Cardiac muscle cell (in vitro differentiated cells and primary cell): ENCODE measurements around the gene EVC2. TPM values are rescaled to one million over a fixed set of nuclear protein-coding genes. Genes with fewer than 3 reads are reported as not detected.

Experiments used
- DNase-seq, 2 donors: peaks; one replicate each; pipeline versions ENCODE4 v3.0.0 to v3.0.0-alpha.2; 2010 to 2017; ENCODE audit warnings: low read depth in 1 of 2, low spot score in 1 of 2
- H3K27ac ChIP-seq: fragments of 200-600 bp; sonication (generic); 2 replicates; pipeline ENCODE4 v1.5.1; 2016
- H3K27me3 ChIP-seq: fragments of 200-600 bp; sonication (generic); 2 replicates; pipeline ENCODE4 v1.6.0; 2016; ENCODE audit warnings: control low read depth
- H3K36me3 ChIP-seq: fragments of 200-600 bp; sonication (generic); 2 replicates; pipeline ENCODE4 v1.5.1; 2016; ENCODE audit warnings: control low read depth
- H3K4me1 ChIP-seq: fragments of 200-600 bp; sonication (generic); 2 replicates; pipeline ENCODE4 v1.8.1; 2017; ENCODE audit warnings: low read depth, mild to moderate bottlenecking, mixed run types
- H3K4me3 ChIP-seq: fragments of 200-600 bp; sonication (generic); 2 replicates; pipeline ENCODE4 v1.5.1; 2016; ENCODE audit warnings: mild to moderate bottlenecking
- H3K9me3 ChIP-seq: fragments of 200-600 bp; sonication (generic); 2 replicates; pipeline ENCODE4 v1.5.1; 2017; ENCODE audit warnings: low read depth, mild to moderate bottlenecking, control low read depth
- polyA plus RNA-seq: library from polyadenylated mRNA; unstranded; fragments of >200 nt; fragmentation: Nextera tagmentation; extraction: Ambion mirVana; gene quantifications from 2 replicates; pipeline ENCODE4 v1.2.1, GENCODE V29; 2016
- total RNA-seq: library from RNA; depleted of rRNA; stranded (reverse); fragments of >200 nt; gene quantifications from 2 replicates; pipeline ENCODE4 v1.2.3, GENCODE V29; 2016
- TF ChIP-seq, protein P1 (sequence below): IDR thresholded peaks from 2 replicates; pipeline ENCODE4 v1.5.1; 2012; ENCODE audit warnings: low read depth, mild to moderate bottlenecking, low read length

Gene EVC2
- total and polyA plus RNA-seq, 2 experiments from 2014 or later, result 2.0 to 3.1 TPM

- peak in 1 of 2 donors; percentile 74 for DNase-seq
- H3K27me3 ChIP-seq, result no peaks in the 10 kb centered on the region
- no peaks in the 10 kb centered on the region for H3K4me1 ChIP-seq
- no peaks in the 10 kb centered on the region for H3K9me3 ChIP-seq
- no peaks in the 10 kb centered on the region for H3K36me3 ChIP-seq
- H3K4me3 ChIP-seq, result no peak overlapping the region
- H3K27ac ChIP-seq, result no peak overlapping the region
- TF ChIP-seq, protein P1, sequence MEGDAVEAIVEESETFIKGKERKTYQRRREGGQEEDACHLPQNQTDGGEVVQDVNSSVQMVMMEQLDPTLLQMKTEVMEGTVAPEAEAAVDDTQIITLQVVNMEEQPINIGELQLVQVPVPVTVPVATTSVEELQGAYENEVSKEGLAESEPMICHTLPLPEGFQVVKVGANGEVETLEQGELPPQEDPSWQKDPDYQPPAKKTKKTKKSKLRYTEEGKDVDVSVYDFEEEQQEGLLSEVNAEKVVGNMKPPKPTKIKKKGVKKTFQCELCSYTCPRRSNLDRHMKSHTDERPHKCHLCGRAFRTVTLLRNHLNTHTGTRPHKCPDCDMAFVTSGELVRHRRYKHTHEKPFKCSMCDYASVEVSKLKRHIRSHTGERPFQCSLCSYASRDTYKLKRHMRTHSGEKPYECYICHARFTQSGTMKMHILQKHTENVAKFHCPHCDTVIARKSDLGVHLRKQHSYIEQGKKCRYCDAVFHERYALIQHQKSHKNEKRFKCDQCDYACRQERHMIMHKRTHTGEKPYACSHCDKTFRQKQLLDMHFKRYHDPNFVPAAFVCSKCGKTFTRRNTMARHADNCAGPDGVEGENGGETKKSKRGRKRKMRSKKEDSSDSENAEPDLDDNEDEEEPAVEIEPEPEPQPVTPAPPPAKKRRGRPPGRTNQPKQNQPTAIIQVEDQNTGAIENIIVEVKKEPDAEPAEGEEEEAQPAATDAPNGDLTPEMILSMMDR, result no peak
Observed at GRCh38 chr4:5524446-5525299, 183.7 kb downstream of the EVC2 start.

- no peak overlapping the region for H3K4me3 ChIP-seq
- no peaks in the 10 kb centered on the region for H3K36me3 ChIP-seq
- H3K4me1 ChIP-seq, result no peaks in the 10 kb centered on the region
- H3K9me3 ChIP-seq, result no peaks in the 10 kb centered on the region
- DNase-seq, result no peak
- no peaks in the 10 kb centered on the region for H3K27me3 ChIP-seq
- H3K27ac ChIP-seq, result no peak overlapping the region
- TF ChIP-seq, protein P1, result no peak
Observed at GRCh38 chr4:5517372-5517771, 191.0 kb downstream of the EVC2 start.

- Histone ChIP-seq H3K27ac (no peak overlapping the region), H3K4me1 (no peaks in the 10 kb centered on the region), H3K27me3 (no peaks in the 10 kb centered on the region), H3K9me3 (no peaks in the 10 kb centered on the region), H3K36me3 (no peaks in the 10 kb centered on the region), H3K4me3 (no peak overlapping the region)
- TF ChIP-seq, protein P1, result no peak
- no peak for DNase-seq
Observed at GRCh38 chr4:5515646-5516045, 192.7 kb downstream of the EVC2 start.

Other genes starting within 250 kb of the EVC2 start
- gene EVC, start 2.6 kb upstream of the EVC2 start, total RNA-seq, result 17.8 and 45.3 TPM in 2 replicates
- gene EVC, start 2.6 kb upstream of the EVC2 start, polyA plus RNA-seq, result 2.5 and 4.0 TPM in 2 replicates
- gene CRMP1, start 184.5 kb upstream of the EVC2 start, total RNA-seq, result 7.7 and 11.6 TPM in 2 replicates
- 9.4 and 11.6 TPM in 2 replicates for gene CRMP1, start 184.5 kb upstream of the EVC2 start, polyA plus RNA-seq